KMS-11 (cell line): ENCODE data around the gene C16orf87.

ENCODE experiments used
- H2AFZ ChIP-seq: fragments of 200-600 bp; sonication (generic); 2 replicates; pipeline ENCODE4 v1.6.1; 2016; ENCODE audit warnings: antibody characterized with exemption, mixed run types, low read depth
- H3K27ac ChIP-seq: fragments of 200-600 bp; sonication (generic); 2 replicates; pipeline ENCODE4 v1.6.1; 2016; ENCODE audit warnings: mild to moderate bottlenecking, mixed run types
- H3K27me3 ChIP-seq: fragments of 200-600 bp; sonication (generic); 2 replicates; pipeline ENCODE4 v1.6.1; 2017; ENCODE audit warnings: mild to moderate bottlenecking, low read depth, mixed run types, moderate library complexity; ENCODE audit not compliant: insufficient read depth
- H3K36me3 ChIP-seq: fragments of 200-600 bp; sonication (generic); 2 replicates; pipeline ENCODE4 v1.6.1; 2017; ENCODE audit warnings: mild to moderate bottlenecking, mixed run types; ENCODE audit not compliant: insufficient read depth
- H3K4me1 ChIP-seq: fragments of 200-600 bp; sonication (generic); 2 replicates; pipeline ENCODE4 v1.6.1; 2016; ENCODE audit warnings: mild to moderate bottlenecking, low read depth, mixed run types; ENCODE audit not compliant: poor library complexity, severe bottlenecking
- H3K4me2 ChIP-seq: fragments of 200-600 bp; sonication (generic); 2 replicates; pipeline ENCODE4 v1.7.0; 2016; ENCODE audit warnings: mild to moderate bottlenecking, mixed run types
- H3K4me3 ChIP-seq: fragments of 200-600 bp; sonication (generic); IDR thresholded peaks from 2 replicates; pipeline ENCODE4 v1.6.1; 2017; ENCODE audit warnings: low read depth, low read length, mixed read lengths; ENCODE audit not compliant: insufficient read depth
- H3K79me2 ChIP-seq: fragments of 200-600 bp; sonication (generic); 2 replicates; pipeline ENCODE4 v1.6.1; 2016; ENCODE audit warnings: low read depth, mixed run types; ENCODE audit not compliant: insufficient read depth
- H3K9ac ChIP-seq: fragments of 200-600 bp; sonication (generic); 2 replicates; pipeline ENCODE4 v1.6.1; 2016; ENCODE audit warnings: mild to moderate bottlenecking, mixed run types
- H4K20me1 ChIP-seq: fragments of 200-600 bp; sonication (generic); 2 replicates; pipeline ENCODE4 v1.6.1; 2016; ENCODE audit warnings: mild to moderate bottlenecking, mixed run types; ENCODE audit not compliant: insufficient read depth
- TF ChIP-seq, protein P1 (sequence below): fragments of 200-600 bp; sonication (generic); conservative IDR thresholded peaks from 2 replicates; pipeline ENCODE4 v1.6.1; 2017; ENCODE audit warnings: low read depth, mild to moderate bottlenecking, antibody characterized with exemption, low read length, moderate library complexity, mixed read lengths

The C16orf87 gene

DNA sequence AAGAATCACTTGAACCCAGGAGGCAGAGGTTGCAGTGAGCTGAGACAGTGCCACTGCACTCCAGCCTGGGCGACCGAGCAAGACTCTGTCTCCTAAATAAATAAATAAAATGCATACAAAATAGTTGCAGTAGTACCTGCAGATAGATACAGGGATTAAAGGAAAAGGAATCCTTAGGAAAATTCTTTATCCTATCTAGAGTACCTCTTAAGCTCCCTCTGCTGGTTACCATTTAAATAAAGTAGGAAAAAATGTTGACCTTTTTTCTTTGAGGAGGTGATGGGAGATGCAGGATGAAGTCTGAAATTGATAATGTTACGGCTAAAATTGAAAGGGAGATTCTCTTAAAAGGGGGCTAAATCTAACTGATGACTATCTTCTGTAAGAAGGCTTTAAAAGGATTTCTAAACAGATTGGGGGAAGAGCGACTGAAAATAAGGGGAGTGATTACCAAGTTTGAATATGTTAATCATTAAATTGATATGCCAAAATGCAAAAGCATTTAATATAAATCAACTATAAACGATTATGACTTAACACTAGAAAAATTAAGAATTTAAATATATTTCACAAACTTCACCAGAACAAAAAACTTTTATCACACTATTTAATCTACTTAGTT lies 29.4 kb downstream of the C16orf87 start:
- Histone ChIP-seq H3K79me2 (no peaks in the 10 kb centered on the region), H4K20me1 (no peaks in the 10 kb centered on the region), H3K4me1 (no peaks in the 10 kb centered on the region), H2AFZ (no peak overlapping the region), H3K4me3 (no peak overlapping the region), H3K27me3 (no peaks in the 10 kb centered on the region), H3K4me2 (no peak overlapping the region), H3K36me3 (no peaks in the 10 kb centered on the region), H3K9ac (no peak overlapping the region), H3K27ac (no peak overlapping the region)
- TF ChIP-seq, protein P1, sequence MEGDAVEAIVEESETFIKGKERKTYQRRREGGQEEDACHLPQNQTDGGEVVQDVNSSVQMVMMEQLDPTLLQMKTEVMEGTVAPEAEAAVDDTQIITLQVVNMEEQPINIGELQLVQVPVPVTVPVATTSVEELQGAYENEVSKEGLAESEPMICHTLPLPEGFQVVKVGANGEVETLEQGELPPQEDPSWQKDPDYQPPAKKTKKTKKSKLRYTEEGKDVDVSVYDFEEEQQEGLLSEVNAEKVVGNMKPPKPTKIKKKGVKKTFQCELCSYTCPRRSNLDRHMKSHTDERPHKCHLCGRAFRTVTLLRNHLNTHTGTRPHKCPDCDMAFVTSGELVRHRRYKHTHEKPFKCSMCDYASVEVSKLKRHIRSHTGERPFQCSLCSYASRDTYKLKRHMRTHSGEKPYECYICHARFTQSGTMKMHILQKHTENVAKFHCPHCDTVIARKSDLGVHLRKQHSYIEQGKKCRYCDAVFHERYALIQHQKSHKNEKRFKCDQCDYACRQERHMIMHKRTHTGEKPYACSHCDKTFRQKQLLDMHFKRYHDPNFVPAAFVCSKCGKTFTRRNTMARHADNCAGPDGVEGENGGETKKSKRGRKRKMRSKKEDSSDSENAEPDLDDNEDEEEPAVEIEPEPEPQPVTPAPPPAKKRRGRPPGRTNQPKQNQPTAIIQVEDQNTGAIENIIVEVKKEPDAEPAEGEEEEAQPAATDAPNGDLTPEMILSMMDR = peak; percentile 44; the same call in 1 of the 2 replicates

DNA sequence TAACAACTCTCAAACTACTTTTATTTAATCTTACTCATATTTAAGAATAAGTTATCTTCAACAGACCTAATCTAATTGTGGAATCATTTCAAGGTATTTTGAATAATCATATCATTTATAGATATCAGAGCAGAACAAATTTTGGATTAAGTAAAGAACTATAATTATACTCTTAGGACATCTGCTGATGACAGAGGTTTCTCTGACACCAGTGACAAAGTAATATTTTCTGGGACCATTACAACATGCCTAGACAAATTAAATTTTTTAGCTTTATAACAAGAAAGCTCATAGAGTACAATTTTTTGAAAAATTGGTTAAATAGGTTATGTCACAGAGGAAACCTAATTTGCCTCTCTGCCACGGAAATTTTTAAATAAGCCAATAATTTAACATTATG lies 30.5 kb downstream of the C16orf87 start:
- Histone ChIP-seq H3K36me3 (no peaks in the 10 kb centered on the region), H3K4me2 (no peak overlapping the region), H3K79me2 (no peaks in the 10 kb centered on the region), H3K27ac (no peak overlapping the region), H4K20me1 (no peaks in the 10 kb centered on the region), H3K4me1 (no peaks in the 10 kb centered on the region), H2AFZ (no peak overlapping the region), H3K9ac (no peak overlapping the region), H3K4me3 (no peak overlapping the region), H3K27me3 (no peaks in the 10 kb centered on the region)
- TF ChIP-seq, protein P1 = no peak

DNA sequence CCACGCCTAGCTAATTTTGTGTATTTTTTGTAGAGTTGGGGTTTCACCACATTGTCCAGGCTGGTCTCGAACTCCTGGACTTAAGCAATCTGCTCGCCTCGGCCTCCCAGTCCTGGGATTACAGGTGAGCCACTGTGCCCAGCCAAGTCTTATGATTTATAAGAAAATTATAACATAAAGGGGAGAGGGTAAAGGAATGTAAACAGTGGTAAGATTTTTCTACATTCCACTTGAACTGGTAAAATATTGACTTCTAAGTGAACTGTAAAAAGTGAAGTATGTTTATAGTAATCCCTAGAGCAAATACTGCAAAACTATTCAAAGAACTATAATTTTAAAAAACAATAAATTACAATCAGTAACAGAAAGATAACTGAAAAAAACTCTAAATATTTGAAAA lies 33.5 kb downstream of the C16orf87 start:
- H3K27me3 ChIP-seq = no peaks in the 10 kb centered on the region
- peaks cover 8% of the 10 kb centered on the region for H3K4me1 ChIP-seq
- no peaks in the 10 kb centered on the region for H3K36me3 ChIP-seq
- TF ChIP-seq, protein P1 = no peak
- H2AFZ ChIP-seq = no peak overlapping the region
- H3K9ac ChIP-seq = no peak overlapping the region
- H3K79me2 ChIP-seq = no peaks in the 10 kb centered on the region
- H3K4me2 ChIP-seq = no peak overlapping the region
- no peak overlapping the region for H3K27ac ChIP-seq
- no peak overlapping the region for H3K4me3 ChIP-seq
- H4K20me1 ChIP-seq = no peaks in the 10 kb centered on the region

DNA sequence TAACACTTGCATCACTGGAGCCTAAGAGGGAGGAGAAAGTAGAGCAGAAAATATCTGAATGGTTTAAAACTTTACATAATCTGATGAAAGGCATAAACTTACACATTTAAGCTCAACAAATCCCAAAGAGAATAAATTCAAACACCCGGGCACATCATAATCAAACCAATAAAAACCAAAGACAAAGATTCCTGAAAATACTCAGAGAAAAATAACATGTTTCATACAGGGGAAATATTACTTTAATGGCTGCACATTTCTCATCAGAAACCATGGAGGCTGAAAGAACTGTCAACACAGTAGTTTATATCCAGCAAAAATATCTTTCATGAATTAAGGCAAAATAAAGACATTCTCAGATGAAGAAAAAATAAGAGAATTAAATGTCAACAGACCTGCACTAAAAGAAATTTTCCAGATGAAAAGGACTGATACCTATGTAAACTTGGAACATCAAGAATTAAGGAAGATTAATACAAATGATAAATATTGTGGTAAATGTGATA lies 34.2 kb downstream of the C16orf87 start:
- Histone ChIP-seq H3K79me2 (no peaks in the 10 kb centered on the region), H3K36me3 (no peaks in the 10 kb centered on the region), H3K9ac (no peak overlapping the region), H3K4me1 (peaks cover 12% of the 10 kb centered on the region), H3K4me2 (no peak overlapping the region), H2AFZ (no peak overlapping the region), H3K4me3 (no peak overlapping the region), H3K27me3 (no peaks in the 10 kb centered on the region), H3K27ac (no peak overlapping the region), H4K20me1 (no peaks in the 10 kb centered on the region)
- TF ChIP-seq, protein P1 = no peak
